H1 (cell line): ENCODE data around the gene SIPA1L3. TPM values are rescaled to one million over a fixed set of nuclear protein-coding genes. Genes with fewer than 3 reads are reported as not detected.

ENCODE experiments used
- CTCF ChIA-PET: fragments of 300-600 bp; sonication (Branson Sonifier 250); formaldehyde crosslinking; loops from one replicate; lab custom pipeline; 2021; ENCODE audit not compliant: partially characterized antibody; lab: Charles Lee
- POLR2A ChIA-PET: fragments of 300-600 bp; sonication (Branson Sonifier 250); formaldehyde crosslinking; loops from one replicate; lab custom pipeline; 2021; ENCODE audit warnings: inconsistent platforms; ENCODE audit not compliant: partially characterized antibody; lab: Charles Lee
- DNase-seq, 2 experiments: peaks; one replicate each; pipeline versions ENCODE4 v3.0.0 to v3.0.0-alpha.2; 2010 to 2022; ENCODE audit warnings: low spot score in 2 of 2, low read depth in 1 of 2, mixed read lengths in 1 of 2
- FAIRE-seq: peaks from 2 replicates; lab custom pipeline; 2011; peaks lifted over from hg19 to GRCh38; lab: Jason Lieb, UNC
- H2AFZ ChIP-seq: 2 replicates; pipeline ENCODE4 v1.8.1; 2012; ENCODE audit warnings: low read length, inconsistent platforms
- H2AK5ac ChIP-seq: 2 replicates; pipeline ENCODE4 v1.6.1; 2013; ENCODE audit warnings: low read depth, low read length
- H2BK120ac ChIP-seq: replicated peaks from 2 replicates; pipeline ENCODE3; 2013; ENCODE audit warnings: low read depth, low read length, inconsistent platforms
- H2BK12ac ChIP-seq: 2 replicates; pipeline ENCODE4 v1.6.1; 2013; ENCODE audit warnings: low read depth, low read length
- H2BK15ac ChIP-seq: 2 replicates; pipeline ENCODE4 v1.6.1; 2013; ENCODE audit warnings: low read length
- H2BK20ac ChIP-seq: 2 replicates; pipeline ENCODE4 v1.6.1; 2013; ENCODE audit warnings: low read length
- H2BK5ac ChIP-seq: 2 replicates; pipeline ENCODE4 v1.6.1; 2013; ENCODE audit warnings: low read depth, low read length
- H3K14ac ChIP-seq: 2 replicates; pipeline ENCODE4 v1.6.1; 2013; ENCODE audit warnings: inconsistent platforms; ENCODE audit not compliant: insufficient read length
- H3K18ac ChIP-seq: 2 replicates; pipeline ENCODE4 v1.6.1; 2013; ENCODE audit warnings: low read length; ENCODE audit errors: extremely low read depth
- H3K23ac ChIP-seq: 2 replicates; pipeline ENCODE4 v1.6.1; 2013; ENCODE audit warnings: inconsistent platforms; ENCODE audit not compliant: insufficient read length
- H3K23me2 ChIP-seq: 2 replicates; pipeline ENCODE4 v1.6.1; 2013; ENCODE audit warnings: low read depth, low read length
- H3K27ac ChIP-seq: 2 replicates; pipeline ENCODE4 v1.6.1; 2011; ENCODE audit warnings: low read depth, low read length, inconsistent platforms
- H3K27me3 ChIP-seq, 4 experiments: replicated peaks in 1 of 4; 1 replicate in 1 of 4; 2 replicates in 3 of 4; pipeline versions ENCODE4 v1.6.1 to v1.8.1; 2011 to 2013; ENCODE audit warnings: low read length in 3 of 4, mild to moderate bottlenecking in 3 of 4, inconsistent platforms in 2 of 4, mixed read lengths in 2 of 4, moderate library complexity in 1 of 4; ENCODE audit not compliant: control insufficient read depth in 3 of 4, insufficient read depth in 3 of 4; ENCODE audit errors: extremely low read depth in 1 of 4
- H3K36me3 ChIP-seq, 4 experiments: 2 replicates each; pipeline versions ENCODE4 v1.6.1 to v1.8.1; 2011 to 2013; ENCODE audit warnings: mild to moderate bottlenecking in 4 of 4, low read length in 3 of 4, moderate library complexity in 2 of 4, control low read depth in 1 of 4, inconsistent platforms in 1 of 4; ENCODE audit not compliant: insufficient read depth in 4 of 4, control insufficient read depth in 2 of 4
- H3K4ac ChIP-seq: replicated peaks from 2 replicates; pipeline ENCODE3; 2013; ENCODE audit warnings: low read length, low read depth, mixed read lengths, inconsistent platforms; ENCODE audit not compliant: insufficient read length
- H3K4me1 ChIP-seq, 4 experiments: replicated peaks in 1 of 4; 1 replicate in 1 of 4; 2 replicates in 3 of 4; pipeline versions ENCODE4 v1.6.1 to v1.8.1; 2011 to 2013; ENCODE audit warnings: low read length in 3 of 4, inconsistent platforms in 2 of 4, mixed read lengths in 1 of 4; ENCODE audit not compliant: insufficient read depth in 4 of 4, control insufficient read depth in 3 of 4
- H3K4me2 ChIP-seq, 2 experiments: 2 replicates each; pipeline versions ENCODE4 v1.6.1 to v1.8.1; 2011 to 2013; ENCODE audit warnings: low read depth in 2 of 2, low read length in 2 of 2, control low read depth in 1 of 2, inconsistent platforms in 1 of 2, mild to moderate bottlenecking in 1 of 2; ENCODE audit not compliant: insufficient read depth in 1 of 2
- H3K4me3 ChIP-seq, 4 experiments: fragments of 200-600, 300-600 bp in 1 of 4; sonication (generic), shearing (Covaris generic), sonication (Bioruptor Twin) in 1 of 4; 2 replicates each; pipeline versions ENCODE4 v1.5.1 to v1.8.1; 2011 to 2016; ENCODE audit warnings: low read length in 4 of 4, low read depth in 3 of 4, control low read depth in 2 of 4, inconsistent platforms in 2 of 4, mild to moderate bottlenecking in 2 of 4, mixed read lengths in 1 of 4, moderate library complexity in 1 of 4; ENCODE audit not compliant: insufficient read depth in 2 of 4; ENCODE audit errors: extremely low read depth in 1 of 4
- H3K56ac ChIP-seq: replicated peaks from 2 replicates; pipeline ENCODE3; 2013; ENCODE audit warnings: low read depth, mild to moderate bottlenecking, mixed read lengths, low read length, inconsistent platforms; ENCODE audit not compliant: insufficient read length
- H3K79me1 ChIP-seq: 2 replicates; pipeline ENCODE4 v1.6.1; 2013; ENCODE audit warnings: low read depth, low read length, control low read depth
- H3K79me2 ChIP-seq, 2 experiments: 2 replicates each; pipeline versions ENCODE4 v1.6.1 to v1.8.1; 2012 to 2013; ENCODE audit warnings: low read length in 2 of 2, mild to moderate bottlenecking in 2 of 2, inconsistent platforms in 1 of 2; ENCODE audit not compliant: insufficient read depth in 2 of 2, control insufficient read depth in 1 of 2
- H3K9ac ChIP-seq, 4 experiments: replicated peaks in 1 of 4; 1 replicate in 1 of 4; 2 replicates in 3 of 4; pipeline versions ENCODE4 v1.6.1 to v1.8.1; 2011 to 2013; ENCODE audit warnings: low read depth in 3 of 4, low read length in 3 of 4, control low read depth in 2 of 4, mild to moderate bottlenecking in 2 of 4, moderate library complexity in 2 of 4, inconsistent platforms in 1 of 4; ENCODE audit errors: extremely low read depth in 1 of 4
- H3K9me3 ChIP-seq, 2 experiments: 2 replicates each; pipeline versions ENCODE4 v1.6.1 to v1.8.1; 2012 to 2013; ENCODE audit warnings: mild to moderate bottlenecking in 2 of 2, moderate library complexity in 2 of 2, control low read depth in 1 of 2, inconsistent platforms in 1 of 2, low read depth in 1 of 2, low read length in 1 of 2, mixed read lengths in 1 of 2; ENCODE audit not compliant: insufficient read depth in 2 of 2
- H4K20me1 ChIP-seq, 2 experiments: replicated peaks in 1 of 2; 2 replicates each; pipeline versions ENCODE3 to v1.8.1; 2011 to 2013; ENCODE audit warnings: inconsistent platforms in 2 of 2, low read length in 2 of 2, mild to moderate bottlenecking in 1 of 2; ENCODE audit not compliant: insufficient read depth in 2 of 2, control insufficient read depth in 1 of 2
- H4K5ac ChIP-seq: 2 replicates; pipeline ENCODE4 v1.6.1; 2013; ENCODE audit warnings: low read length, low read depth, mixed read lengths, inconsistent platforms; ENCODE audit not compliant: insufficient read length
- H4K8ac ChIP-seq: 2 replicates; pipeline ENCODE4 v1.8.0; 2013; ENCODE audit warnings: mild to moderate bottlenecking, moderate library complexity, low read length, inconsistent platforms; ENCODE audit not compliant: insufficient read depth; ENCODE audit errors: extremely low read depth
- H4K91ac ChIP-seq: replicated peaks from 2 replicates; pipeline ENCODE3; 2013; ENCODE audit warnings: low read length, mixed read lengths, inconsistent platforms; ENCODE audit not compliant: insufficient read length
- CTBP2 ChIP-seq: IDR thresholded peaks from 2 replicates; pipeline ENCODE4 v1.7.0; 2011; ENCODE audit warnings: borderline replicate concordance, mild to moderate bottlenecking, moderate library complexity, mixed read lengths, low read length; ENCODE audit not compliant: insufficient read depth, insufficient read length
- JUN ChIP-seq: IDR thresholded peaks from 2 replicates; pipeline ENCODE4 v1.6.1; 2011; ENCODE audit warnings: low read depth, mild to moderate bottlenecking, improper control_type of control experiment, low read length
- RAD21 ChIP-seq, 2 experiments: IDR thresholded peaks in 1 of 2; conservative IDR thresholded peaks in 1 of 2; 2 replicates each; pipeline ENCODE4 v1.6.1; 2011; ENCODE audit warnings: low read depth in 2 of 2, low read length in 2 of 2, improper control_type of control experiment in 1 of 2, inconsistent platforms in 1 of 2, mild to moderate bottlenecking in 1 of 2, moderate library complexity in 1 of 2
- SP1 ChIP-seq: IDR thresholded peaks from 2 replicates; pipeline ENCODE4 v1.6.1; 2011; ENCODE audit warnings: low read depth, low read length
- WGBS, 2 experiments: shearing (Covaris generic) in 1 of 2; methylation state at CpG; one replicate each; pipeline versions ENCODE4 v1.1.6 to v1.1.7; 2013 to 2015; ENCODE audit warnings: low lambda C conversion rate in 2 of 2, mixed read lengths in 2 of 2, inconsistent platforms in 1 of 2, low coverage in 1 of 2, missing lambda C conversion rate in 1 of 2; ENCODE audit not compliant: insufficient replicate concordance in 2 of 2, insufficient coverage in 1 of 2, insufficient read length in 1 of 2; ENCODE audit errors: extremely low coverage in 1 of 2, missing lambda C conversion rate in 1 of 2; 5-methylcytosine and 5-hydroxymethylcytosine counted together
- polyA plus RNA-seq, 7 experiments: library from polyadenylated mRNA; depleted of rRNA in 3 of 7; stranded (reverse) in 5 of 7; unstranded in 2 of 7; fragments of >200 nt in 5 of 7; fragments of 200-250 nt in 2 of 7; gene quantifications; 1 replicate in 5 of 7; 2 replicates in 1 of 7; 4 replicates in 1 of 7; pipeline versions ENCODE4 v1.2.1 to v1.2.3, GENCODE V29; 2011 to 2013; ENCODE audit warnings: missing spikeins in 2 of 7, mixed read lengths in 2 of 7
- total RNA-seq: library from RNA; stranded (reverse); fragmentation: NEBNext Ultra II Directional; extraction: Animal tissue kit (Norgen Biotek cat#: 25700); gene quantifications from 2 replicates; pipeline ENCODE4 v1.2.1, GENCODE V29; 2021

Gene SIPA1L3
- total and polyA plus RNA-seq, 2 of the 8 experiments (the other 6 are each of a cell fraction or from before 2014, with no cell fraction given), result 15.0 to 54.9 TPM

DNA sequence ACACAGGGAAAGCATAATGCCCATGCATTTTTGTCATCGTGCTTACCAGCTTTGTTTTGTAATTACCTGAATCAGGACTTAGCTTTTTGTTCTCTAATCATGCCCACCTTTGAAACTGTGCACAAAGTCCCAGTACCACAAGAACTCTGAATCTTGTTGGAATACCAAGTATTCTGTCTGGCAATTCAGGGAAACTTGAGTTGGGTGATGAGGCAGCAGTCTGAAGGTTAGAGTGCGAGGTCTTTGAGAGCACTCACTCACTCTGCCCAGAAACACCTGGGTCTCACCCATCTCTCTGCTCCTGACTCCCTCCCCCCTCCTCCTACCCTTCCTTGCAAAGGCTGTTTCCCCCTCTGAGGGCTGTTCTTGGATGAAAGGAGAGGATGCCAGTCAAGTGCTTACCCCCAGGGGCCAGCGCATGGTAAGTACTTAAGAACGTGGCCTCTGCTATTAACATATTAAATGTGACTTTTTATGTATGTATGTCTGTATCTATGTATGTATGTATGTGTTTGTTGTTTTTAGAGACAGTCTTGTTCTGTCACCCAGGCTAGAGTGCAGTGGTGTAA, 22.4 kb downstream of the SIPA1L3 start:
- H2AFZ ChIP-seq, result no peak overlapping the region
- H3K4ac ChIP-seq, result no peak overlapping the region
- peaks cover 0 to 60% of the 10 kb centered on the region in 2 experiments for H3K79me2 ChIP-seq
- peaks cover 34% of the 10 kb centered on the region for H3K79me1 ChIP-seq
- H4K5ac ChIP-seq, result no peak overlapping the region
- peaks cover 8% of the 10 kb centered on the region; the same call in 1 of the 2 replicates for H3K23me2 ChIP-seq
- no peak overlapping the region; a peak in 1 of 7 replicates for H3K9ac ChIP-seq
- no peak overlapping the region for H3K14ac ChIP-seq
- H2AK5ac ChIP-seq, result peak overlapping the region; percentile 5; the same call in 1 of the 2 replicates
- H3K4me1 ChIP-seq, result peaks cover 25 to 47% (median 35%) of the 10 kb centered on the region in 4 experiments
- no peak overlapping the region for H4K8ac ChIP-seq
- no peak overlapping the region for H2BK15ac ChIP-seq
- no peak overlapping the region for H3K18ac ChIP-seq
- 0 out of 2 replicates have a peak overlapping the region, but pooled peaks have one; percentile 76 for H2BK20ac ChIP-seq
- 0 out of 2 replicates have a peak, but pooled peaks have one; percentile 31 for TF ChIP-seq SP1
- TF ChIP-seq JUN, result no peak
- TF ChIP-seq RAD21 (IDR thresholded peaks at IDR 0.05 in 1 of 2, conservative IDR thresholded peaks at IDR 0.05 in 1 of 2; ENCODE audit: low read depth in 2 of 2, low read length in 2 of 2), result peak in 1 of 2 experiments; percentile 10; a peak in 1 of 4 replicates
- peak; percentile 49 for TF ChIP-seq CTBP2
- TF ChIP-seq, all 59 proteins: peak for 3
- H2BK12ac ChIP-seq, result 0 out of 2 replicates have a peak overlapping the region, but pooled peaks have one; percentile 11
- no peak overlapping the region for H4K91ac ChIP-seq
- CTCF ChIA-PET, result interaction anchor here (4.1 to 4.3 kb wide), 2 partner anchors 58 to 61 kb away, joined by 11 to 24 read pairs; no protein-coding TSS in a partner anchor
- peak overlapping the region; percentile 76; the same call in 1 of the 2 replicates for H2BK5ac ChIP-seq
- 0 out of 2 replicates have a peak overlapping the region, but pooled peaks have one; percentile 18 for H3K27ac ChIP-seq
- no peak overlapping the region for H3K56ac ChIP-seq
- no peaks in the 10 kb centered on the region for H3K27me3 ChIP-seq
- peaks cover 0 to 4% of the 10 kb centered on the region in 2 experiments for H4K20me1 ChIP-seq
- no peak overlapping the region for H3K23ac ChIP-seq
- DNase-seq, result no peak
- no peak for FAIRE-seq
- peak overlapping the region in 2 of 4 experiments; percentile 5 to 27; a peak in 3 of 8 replicates for H3K4me3 ChIP-seq
- no peaks in the 10 kb centered on the region for H3K36me3 ChIP-seq
- H3K4me2 ChIP-seq, result peak overlapping the region; percentile 30 to 55
- H3K9me3 ChIP-seq, result no peaks in the 10 kb centered on the region
- 48% methylated on average over 4 of the region's 4 CpGs; no CpG with 5 or more reads in 1 of the 2 experiments for WGBS, 2 experiments
- no peak overlapping the region for H2BK120ac ChIP-seq
- POLR2A ChIA-PET, result interaction anchor here (1.2 to 2.5 kb wide), 2 partner anchors 23 to 79 kb away, joined by 3 to 9 read pairs; partner anchors contain the start of genes SIPA1L3 and WDR87
